Effector memory CD8-positive, alpha-beta T cell (primary cell): ENCODE results near the gene NSD1.
A peak's percentile ranks its signal among the peaks of the same experiment; 100 is the strongest.

Experiments used
- ATAC-seq: fragments of 150-1000 bp; cut with Tn5 transposase; replicated peaks from 2 replicates; pipeline ENCODE4 v1.10.0; 2021; ENCODE audit warnings: mild to moderate bottlenecking, moderate library complexity
- DNase-seq, 3 experiments: peaks; one replicate each; pipeline ENCODE4 v3.0.0; 2021
- H3K27ac Mint-ChIP-seq, 2 donors: one replicate each; pipeline ENCODE4 v1.8.0; 2022; ENCODE audit warnings: mild to moderate bottlenecking in 2 of 2, mixed read lengths in 2 of 2, moderate library complexity in 2 of 2
- H3K27me3 Mint-ChIP-seq, 2 donors: one replicate each; pipeline ENCODE4 v1.8.0; 2022; ENCODE audit warnings: mixed read lengths in 2 of 2
- H3K36me3 Mint-ChIP-seq: one replicate; pipeline ENCODE4 v1.8.0; 2022; ENCODE audit warnings: mild to moderate bottlenecking, moderate library complexity, mixed read lengths; ENCODE audit not compliant: insufficient read depth
- H3K4me1 Mint-ChIP-seq, 2 donors: one replicate each; pipeline ENCODE4 v1.8.0; 2022; ENCODE audit warnings: low read depth in 2 of 2, mixed read lengths in 2 of 2
- H3K4me3 Mint-ChIP-seq, 2 donors: one replicate each; pipeline ENCODE4 v1.8.0; 2022; ENCODE audit warnings: mild to moderate bottlenecking in 2 of 2, mixed read lengths in 2 of 2, moderate library complexity in 2 of 2
- H3K9me3 Mint-ChIP-seq, 2 donors: one replicate each; pipeline ENCODE4 v1.8.0; 2022; ENCODE audit warnings: mixed read lengths in 2 of 2
- total RNA-seq, 9 experiments: gene quantifications; one replicate each; lab custom pipeline; 2026; lab: John Stamatoyannopoulos, UW

The NSD1 gene, protein sequence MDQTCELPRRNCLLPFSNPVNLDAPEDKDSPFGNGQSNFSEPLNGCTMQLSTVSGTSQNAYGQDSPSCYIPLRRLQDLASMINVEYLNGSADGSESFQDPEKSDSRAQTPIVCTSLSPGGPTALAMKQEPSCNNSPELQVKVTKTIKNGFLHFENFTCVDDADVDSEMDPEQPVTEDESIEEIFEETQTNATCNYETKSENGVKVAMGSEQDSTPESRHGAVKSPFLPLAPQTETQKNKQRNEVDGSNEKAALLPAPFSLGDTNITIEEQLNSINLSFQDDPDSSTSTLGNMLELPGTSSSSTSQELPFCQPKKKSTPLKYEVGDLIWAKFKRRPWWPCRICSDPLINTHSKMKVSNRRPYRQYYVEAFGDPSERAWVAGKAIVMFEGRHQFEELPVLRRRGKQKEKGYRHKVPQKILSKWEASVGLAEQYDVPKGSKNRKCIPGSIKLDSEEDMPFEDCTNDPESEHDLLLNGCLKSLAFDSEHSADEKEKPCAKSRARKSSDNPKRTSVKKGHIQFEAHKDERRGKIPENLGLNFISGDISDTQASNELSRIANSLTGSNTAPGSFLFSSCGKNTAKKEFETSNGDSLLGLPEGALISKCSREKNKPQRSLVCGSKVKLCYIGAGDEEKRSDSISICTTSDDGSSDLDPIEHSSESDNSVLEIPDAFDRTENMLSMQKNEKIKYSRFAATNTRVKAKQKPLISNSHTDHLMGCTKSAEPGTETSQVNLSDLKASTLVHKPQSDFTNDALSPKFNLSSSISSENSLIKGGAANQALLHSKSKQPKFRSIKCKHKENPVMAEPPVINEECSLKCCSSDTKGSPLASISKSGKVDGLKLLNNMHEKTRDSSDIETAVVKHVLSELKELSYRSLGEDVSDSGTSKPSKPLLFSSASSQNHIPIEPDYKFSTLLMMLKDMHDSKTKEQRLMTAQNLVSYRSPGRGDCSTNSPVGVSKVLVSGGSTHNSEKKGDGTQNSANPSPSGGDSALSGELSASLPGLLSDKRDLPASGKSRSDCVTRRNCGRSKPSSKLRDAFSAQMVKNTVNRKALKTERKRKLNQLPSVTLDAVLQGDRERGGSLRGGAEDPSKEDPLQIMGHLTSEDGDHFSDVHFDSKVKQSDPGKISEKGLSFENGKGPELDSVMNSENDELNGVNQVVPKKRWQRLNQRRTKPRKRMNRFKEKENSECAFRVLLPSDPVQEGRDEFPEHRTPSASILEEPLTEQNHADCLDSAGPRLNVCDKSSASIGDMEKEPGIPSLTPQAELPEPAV (N-terminal part only)
- total RNA-seq = 169 to 374 (median 262) reads per million in 9 experiments

DNA sequence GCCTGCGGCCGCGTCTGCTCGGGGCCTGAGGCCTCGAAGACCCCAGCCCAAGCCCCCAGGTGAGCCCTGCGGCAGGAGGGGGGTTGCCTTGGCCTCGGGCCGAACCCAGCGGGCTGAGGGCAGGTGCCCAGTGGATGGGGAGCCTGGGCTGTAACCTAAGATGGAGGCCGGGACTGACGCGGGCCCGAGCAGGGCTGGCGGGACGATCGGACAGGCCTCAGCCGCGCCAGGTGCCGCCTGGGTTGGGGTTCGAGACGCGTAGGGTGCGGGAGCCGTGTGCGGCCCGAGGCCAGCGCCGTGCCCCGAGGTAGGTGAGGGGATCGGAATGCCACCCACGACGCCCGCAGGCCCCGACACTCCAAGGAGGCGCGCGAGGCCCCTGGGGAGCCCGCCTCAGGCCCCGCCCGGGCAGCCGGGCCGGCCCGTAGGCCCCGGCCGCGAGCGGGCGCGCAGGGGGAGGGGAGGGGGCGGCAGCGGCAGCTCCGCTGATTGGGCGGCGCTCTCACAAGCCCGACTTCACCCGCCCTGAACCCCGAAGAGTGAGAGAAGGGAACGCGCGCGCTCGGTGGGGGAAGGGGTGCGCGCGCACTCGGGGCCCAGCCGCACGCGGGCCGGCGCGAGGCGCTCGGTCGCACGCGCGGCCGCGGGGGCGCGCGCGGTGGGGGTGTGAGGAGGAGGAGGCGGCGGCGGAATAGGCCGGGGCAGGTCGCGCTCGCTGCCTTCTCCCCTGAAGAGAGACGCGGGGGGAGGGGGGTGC lies at the start of gene NSD1:
TSS of gene NSD1 (plus strand) at position 678 of the 757 bp plus-strand sequence. CDS start 1,331 bp downstream, outside the sequence.
- Mint-ChIP-seq H3K36me3 (peaks cover 56% of the 10 kb centered on the region), H3K27ac (peak within 1 kb of the TSS; percentile 85 to 88), H3K4me3 (peak within 1 kb of the TSS; percentile 82 to 84), H3K27me3 (no peaks in the 10 kb centered on the region), H3K9me3 (no peaks in the 10 kb centered on the region), H3K4me1 (peaks cover 29 to 37% of the 10 kb centered on the region in 2 donors)
- DNase-seq (peak; percentile 87 to 90 (median 89)), ATAC-seq (peak; percentile 71)

DNA sequence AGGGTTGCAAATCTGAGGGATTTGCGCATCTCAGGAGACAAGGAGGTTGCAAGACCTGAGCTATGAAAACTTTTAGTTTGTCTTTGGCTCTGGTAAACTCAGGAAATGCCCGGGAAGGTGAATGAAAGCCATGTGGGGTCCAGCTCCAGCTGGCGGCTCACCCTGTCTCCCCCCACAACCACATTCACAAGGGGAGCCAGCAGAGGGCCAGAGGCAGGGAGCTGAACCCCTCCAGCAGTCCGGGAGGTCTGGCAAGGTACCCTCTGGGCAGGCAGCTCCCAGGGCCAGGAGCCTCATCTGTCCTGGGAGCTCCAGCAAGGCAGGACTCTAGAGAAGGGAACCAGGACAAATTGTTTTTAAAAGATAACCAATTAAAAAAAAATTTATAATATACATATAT lies 49.4 kb upstream of the NSD1 start:
- no peaks in the 10 kb centered on the region for H3K9me3 Mint-ChIP-seq
- no peak for ATAC-seq
- H3K27ac Mint-ChIP-seq = no peak overlapping the region
- no peak for DNase-seq
- H3K36me3 Mint-ChIP-seq = no peaks in the 10 kb centered on the region
- peaks cover 7 to 10% of the 10 kb centered on the region in 2 donors for H3K4me1 Mint-ChIP-seq
- no peak overlapping the region for H3K4me3 Mint-ChIP-seq
- peaks cover 10 to 14% of the 10 kb centered on the region in 2 donors for H3K27me3 Mint-ChIP-seq

DNA sequence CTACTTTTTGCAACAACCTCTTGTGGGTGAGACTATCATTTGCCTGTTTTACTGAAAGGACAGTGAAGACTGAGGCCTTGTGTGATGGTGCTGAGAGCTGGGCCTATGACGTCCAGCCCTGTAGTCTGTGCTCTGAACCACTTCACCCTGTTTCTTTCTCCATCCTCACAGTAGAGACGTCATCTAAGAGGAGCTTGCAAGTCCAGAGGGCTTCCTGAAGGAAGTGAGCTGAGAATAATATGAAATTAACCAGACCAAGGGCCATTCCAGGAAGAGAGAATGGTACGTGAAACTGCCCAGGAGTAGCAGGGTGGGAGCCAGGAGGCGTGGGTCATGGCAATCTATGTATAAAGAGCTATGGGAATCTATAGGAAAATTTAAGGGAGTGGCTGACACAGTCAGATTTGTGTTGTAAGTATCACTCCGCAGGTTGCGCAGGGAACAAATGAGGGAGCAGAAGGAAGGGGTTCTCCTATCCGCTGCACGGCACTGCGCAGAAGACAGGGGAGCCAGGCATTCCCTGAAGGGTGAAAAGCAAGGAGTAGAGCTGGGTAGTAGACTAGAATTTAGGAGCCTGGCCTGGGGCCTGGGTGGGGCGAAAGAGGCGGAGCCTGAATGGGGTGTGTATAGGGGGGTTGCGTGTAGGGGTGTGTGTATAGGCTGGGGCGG lies 47.5 kb upstream of the NSD1 start:
- Mint-ChIP-seq H3K27me3 (peaks cover 10 to 14% of the 10 kb centered on the region in 2 donors), H3K27ac (no peak overlapping the region), H3K4me1 (peaks cover 7 to 10% of the 10 kb centered on the region in 2 donors), H3K4me3 (peak overlapping the region; percentile 66 to 85), H3K9me3 (no peaks in the 10 kb centered on the region), H3K36me3 (no peaks in the 10 kb centered on the region)
- DNase-seq = peak in 1 of 3 experiments; percentile 27
- ATAC-seq = no peak

DNA sequence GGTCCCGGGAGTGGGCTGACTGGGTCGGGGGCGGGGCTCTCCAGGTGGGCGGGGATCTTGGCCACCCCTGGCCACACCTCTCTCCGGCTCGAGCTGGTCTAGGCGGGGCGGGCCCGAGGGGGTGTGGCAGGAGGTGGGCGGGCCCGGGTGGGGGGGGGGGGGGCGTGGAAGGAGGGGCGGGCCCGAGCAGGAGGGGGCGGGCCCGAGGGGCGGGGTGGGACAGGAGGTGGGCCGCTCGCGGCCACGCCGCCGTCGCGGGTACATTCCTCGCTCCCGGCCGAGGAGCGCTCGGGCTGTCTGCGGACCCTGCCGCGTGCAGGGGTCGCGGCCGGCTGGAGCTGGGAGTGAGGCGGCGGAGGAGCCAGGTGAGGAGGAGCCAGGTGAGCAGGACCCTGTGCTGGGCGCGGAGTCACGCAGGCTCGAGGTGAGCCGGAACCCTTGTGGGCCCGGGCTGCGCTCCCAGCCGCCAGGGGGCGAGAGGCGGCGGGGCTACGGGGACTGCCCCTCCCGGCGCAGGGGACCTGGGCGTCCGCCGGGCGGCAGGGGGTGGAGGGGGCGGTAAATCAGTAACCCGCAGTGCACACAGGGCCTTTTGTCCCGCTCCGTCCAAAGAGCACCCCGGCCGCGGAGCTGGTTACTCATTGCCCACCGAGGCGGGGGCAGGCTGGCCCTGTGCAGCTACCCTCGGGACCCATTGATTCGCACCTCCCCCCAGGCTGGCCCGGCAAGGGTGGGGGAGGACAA lies 46.7 kb upstream of the NSD1 start, which contains the start of gene FGFR4:
TSS of gene FGFR4 (plus strand) at position 262 of the 744 bp plus-strand sequence. CDS start 2,688 bp downstream, outside the sequence.
- peaks cover 7 to 10% of the 10 kb centered on the region in 2 donors for H3K4me1 Mint-ChIP-seq
- H3K9me3 Mint-ChIP-seq = no peaks in the 10 kb centered on the region
- H3K27me3 Mint-ChIP-seq = peaks cover 14 to 16% of the 10 kb centered on the region in 2 donors
- DNase-seq (peak; percentile 65 to 70 (median 68)), ATAC-seq (peak; percentile 86)
- H3K27ac Mint-ChIP-seq = peak within 1 kb of the TSS in 1 of 2 donors; percentile 8
- H3K36me3 Mint-ChIP-seq = no peaks in the 10 kb centered on the region
- H3K4me3 Mint-ChIP-seq = peak within 1 kb of the TSS; percentile 66 to 85

DNA sequence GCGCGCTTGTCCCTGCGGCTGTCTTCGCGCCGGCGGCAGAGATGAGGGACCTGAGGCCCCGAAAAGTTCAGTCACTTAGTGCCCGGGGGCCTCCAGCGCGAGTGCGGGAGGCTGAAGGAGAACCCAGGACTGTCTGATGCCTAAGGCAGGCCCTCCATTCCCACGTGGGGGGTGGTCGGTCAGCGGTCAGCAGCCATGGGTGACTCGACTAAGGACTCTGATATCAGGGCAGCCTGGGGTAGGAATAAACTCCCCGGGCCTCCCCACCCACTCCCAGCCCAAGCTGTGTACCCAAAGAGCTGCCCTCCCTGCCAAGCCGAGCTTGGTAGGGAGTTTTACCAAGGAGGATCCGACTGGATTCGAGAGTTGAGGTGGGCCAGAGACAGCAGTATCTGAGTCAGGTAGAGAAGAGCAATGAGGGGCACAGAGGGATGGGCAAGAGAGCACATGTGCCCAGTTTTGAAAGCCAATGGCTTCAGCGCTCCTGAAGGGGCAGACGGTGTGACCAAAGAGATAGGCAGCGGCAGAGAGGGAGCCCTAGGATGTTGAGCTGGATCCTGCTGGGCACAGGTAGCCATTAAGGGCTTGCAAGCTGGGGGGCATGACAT lies 46.1 kb upstream of the NSD1 start:
- Mint-ChIP-seq H3K27me3 (peaks cover 13 to 19% of the 10 kb centered on the region in 2 donors), H3K4me3 (peak overlapping the region in 1 of 2 donors; percentile 59), H3K27ac (peak overlapping the region in 1 of 2 donors; percentile 8), H3K9me3 (no peaks in the 10 kb centered on the region), H3K4me1 (peaks cover 7 to 10% of the 10 kb centered on the region in 2 donors), H3K36me3 (no peaks in the 10 kb centered on the region)
- ATAC-seq (no peak), DNase-seq (no peak)

DNA sequence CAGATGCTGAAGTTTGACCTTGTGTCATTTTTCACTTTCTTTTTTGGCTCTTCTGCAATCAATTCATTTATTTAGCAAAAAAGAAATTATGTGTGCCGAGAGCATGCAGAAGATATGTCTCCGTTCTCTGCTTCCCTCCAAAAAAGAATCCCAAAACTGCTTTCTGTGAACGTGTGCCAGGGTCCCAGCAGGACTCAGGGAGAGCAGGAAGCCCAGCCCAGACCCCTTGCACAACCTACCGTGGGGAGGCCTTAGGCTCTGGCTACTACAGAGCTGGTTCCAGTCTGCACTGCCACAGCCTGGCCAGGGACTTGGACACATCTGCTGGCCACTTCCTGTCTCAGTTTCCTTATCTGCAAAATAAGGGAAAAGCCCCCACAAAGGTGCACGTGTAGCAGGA lies 44.4 kb upstream of the NSD1 start:
- H3K36me3 Mint-ChIP-seq = no peaks in the 10 kb centered on the region
- no peak overlapping the region for H3K27ac Mint-ChIP-seq
- peaks cover 6 to 19% of the 10 kb centered on the region in 2 donors for H3K27me3 Mint-ChIP-seq
- H3K4me1 Mint-ChIP-seq = peaks cover 7 to 10% of the 10 kb centered on the region in 2 donors
- no peak overlapping the region for H3K4me3 Mint-ChIP-seq
- ATAC-seq (no peak), DNase-seq (no peak)
- no peaks in the 10 kb centered on the region for H3K9me3 Mint-ChIP-seq

DNA sequence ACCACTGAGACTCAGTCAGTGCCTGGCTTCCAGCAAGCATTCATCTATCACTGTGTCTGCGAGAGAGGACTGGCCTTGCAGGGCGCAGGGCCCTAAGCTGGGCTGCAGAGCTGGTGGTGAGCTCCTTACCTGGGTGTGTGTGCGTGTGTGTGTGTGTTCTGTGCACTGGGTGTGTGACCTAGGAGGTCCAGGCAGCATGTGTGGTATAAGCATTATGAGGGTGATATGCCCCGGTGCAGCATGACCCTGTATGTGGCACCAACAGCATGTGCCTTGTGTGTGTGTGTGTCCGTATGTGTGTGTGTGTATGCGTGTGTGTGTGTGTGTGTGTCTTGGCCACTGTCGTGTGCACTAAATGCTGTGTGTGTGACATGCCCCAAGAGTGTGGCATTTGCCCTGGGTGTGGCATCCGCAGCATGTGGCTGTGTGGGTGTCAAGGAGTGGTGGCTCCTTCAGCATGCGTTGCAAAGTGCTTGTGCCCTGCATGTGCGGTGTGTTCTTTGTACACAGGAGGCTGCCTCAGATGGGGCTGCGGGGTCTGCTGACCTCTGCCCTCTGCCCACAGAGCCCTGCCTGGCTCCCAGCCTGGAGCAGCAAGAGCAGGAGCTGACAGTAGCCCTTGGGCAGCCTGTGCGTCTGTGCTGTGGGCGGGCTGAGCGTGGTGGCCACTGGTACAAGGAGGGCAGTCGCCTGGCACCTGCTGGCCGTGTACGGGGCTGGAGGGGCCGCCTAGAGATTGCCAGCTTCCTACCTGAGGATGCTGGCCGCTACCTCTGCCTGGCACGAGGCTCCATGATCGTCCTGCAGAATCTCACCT lies 43.5 kb upstream of the NSD1 start:
- Mint-ChIP-seq H3K36me3 (peaks cover 3% of the 10 kb centered on the region), H3K4me3 (no peak overlapping the region), H3K27ac (no peak overlapping the region), H3K4me1 (peaks cover 7 to 10% of the 10 kb centered on the region in 2 donors), H3K9me3 (no peaks in the 10 kb centered on the region), H3K27me3 (peaks cover 6 to 19% of the 10 kb centered on the region in 2 donors)
- DNase-seq = no peak
- ATAC-seq = no peak

DNA sequence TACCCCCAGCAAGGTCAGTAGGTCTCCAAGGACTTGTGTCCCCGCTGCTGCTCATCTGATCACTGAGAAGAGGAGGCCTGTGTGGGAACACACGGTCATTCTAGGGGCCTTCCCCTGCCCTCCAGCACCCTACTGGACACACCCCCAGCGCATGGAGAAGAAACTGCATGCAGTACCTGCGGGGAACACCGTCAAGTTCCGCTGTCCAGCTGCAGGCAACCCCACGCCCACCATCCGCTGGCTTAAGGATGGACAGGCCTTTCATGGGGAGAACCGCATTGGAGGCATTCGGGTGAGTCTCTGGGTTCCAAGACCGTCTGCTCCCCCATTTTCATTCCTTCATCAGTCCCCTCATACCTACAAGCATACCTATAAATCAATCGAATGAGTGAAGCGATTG lies 42.8 kb upstream of the NSD1 start:
- DNase-seq = no peak
- no peak for ATAC-seq
- Mint-ChIP-seq H3K4me1 (peaks cover 7 to 10% of the 10 kb centered on the region in 2 donors), H3K27ac (no peak overlapping the region), H3K4me3 (no peak overlapping the region), H3K27me3 (peaks cover 6 to 19% of the 10 kb centered on the region in 2 donors), H3K36me3 (peaks cover 3% of the 10 kb centered on the region), H3K9me3 (no peaks in the 10 kb centered on the region)

DNA sequence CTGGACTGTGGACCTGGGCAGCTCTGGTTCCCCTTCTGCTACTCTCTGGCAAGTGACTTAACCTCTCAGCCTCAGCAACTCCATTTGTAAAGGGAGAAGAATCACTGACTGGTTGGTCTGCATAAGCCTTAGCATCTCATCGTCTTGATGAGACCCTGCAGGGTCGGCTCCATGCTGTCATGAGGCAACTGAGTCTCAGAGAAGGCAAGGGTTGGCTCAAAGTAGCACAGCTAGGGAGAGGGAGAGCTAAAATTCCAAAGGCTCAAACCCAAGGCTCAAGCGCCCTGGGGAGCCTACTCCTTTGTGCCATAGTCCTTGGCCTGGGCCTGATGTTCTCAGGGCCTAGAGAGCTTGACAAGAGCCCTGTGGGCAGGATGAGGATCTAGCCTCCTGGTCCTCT lies 42.3 kb upstream of the NSD1 start:
- Mint-ChIP-seq H3K27ac (peak overlapping the region in 1 of 2 donors; percentile 2), H3K4me3 (no peak overlapping the region), H3K4me1 (peaks cover 3 to 7% of the 10 kb centered on the region in 2 donors), H3K9me3 (no peaks in the 10 kb centered on the region), H3K36me3 (peaks cover 3% of the 10 kb centered on the region), H3K27me3 (peaks cover 6 to 19% of the 10 kb centered on the region in 2 donors)
- no peak for ATAC-seq
- no peak for DNase-seq

DNA sequence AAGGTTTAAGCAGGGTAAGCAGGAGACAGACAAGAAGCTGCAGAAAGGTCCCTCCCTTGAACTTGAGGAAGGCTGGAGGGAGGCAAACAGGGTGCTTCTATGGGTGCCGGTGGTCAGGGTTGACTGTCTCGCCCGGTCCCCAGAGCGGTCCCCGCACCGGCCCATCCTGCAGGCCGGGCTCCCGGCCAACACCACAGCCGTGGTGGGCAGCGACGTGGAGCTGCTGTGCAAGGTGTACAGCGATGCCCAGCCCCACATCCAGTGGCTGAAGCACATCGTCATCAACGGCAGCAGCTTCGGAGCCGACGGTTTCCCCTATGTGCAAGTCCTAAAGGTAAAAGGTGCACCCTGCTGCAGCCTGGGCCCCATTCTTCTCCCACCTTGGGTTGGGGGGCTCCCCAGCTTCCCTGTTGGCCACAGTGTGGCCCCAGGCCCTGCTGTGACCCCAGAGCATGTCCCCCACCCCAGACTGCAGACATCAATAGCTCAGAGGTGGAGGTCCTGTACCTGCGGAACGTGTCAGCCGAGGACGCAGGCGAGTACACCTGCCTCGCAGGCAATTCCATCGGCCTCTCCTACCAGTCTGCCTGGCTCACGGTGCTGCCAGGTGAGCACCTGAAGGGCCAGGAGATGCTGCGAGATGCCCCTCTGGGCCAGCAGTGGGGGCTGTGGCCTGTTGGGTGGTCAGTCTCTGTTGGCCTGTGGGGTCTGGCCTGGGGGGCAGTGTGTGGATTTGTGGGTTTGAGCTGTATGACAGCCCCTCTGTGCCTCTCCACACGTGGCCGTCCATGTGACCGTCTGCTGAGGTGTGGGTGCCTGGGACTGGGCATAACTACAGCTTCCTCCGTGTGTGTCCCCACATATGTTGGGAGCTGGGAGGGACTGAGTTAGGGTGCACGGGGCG lies 41.1 kb upstream of the NSD1 start:
- Mint-ChIP-seq H3K4me1 (peaks cover 0 to 4% of the 10 kb centered on the region in 2 donors), H3K36me3 (peaks cover 5% of the 10 kb centered on the region), H3K27me3 (peaks cover 5 to 16% of the 10 kb centered on the region in 2 donors), H3K4me3 (no peak overlapping the region), H3K27ac (no peak overlapping the region), H3K9me3 (no peaks in the 10 kb centered on the region)
- DNase-seq (no peak), ATAC-seq (no peak)
